NCI-H1105 treated with DMSO at 0.1 percent for 48 hours (cell line): ENCODE measurements around the gene SNRPA1.

Experiments used
- DNase-seq: peaks from one replicate; lab custom pipeline; 2025; lab: John Stamatoyannopoulos, UW

Gene SNRPA1

GRCh38 chr15:101318839-101319238 lies 23.8 kb upstream of the SNRPA1 start:
- no peak for DNase-seq

- no peak for DNase-seq
These were observed 23.2 kb upstream of the SNRPA1 start for GRCh38 chr15:101318147-101318819.

- DNase-seq, result no peak
These were observed 22.4 kb upstream of the SNRPA1 start for GRCh38 chr15:101317336-101317872.

- DNase-seq, result no peak
These were observed 21.5 kb upstream of the SNRPA1 start for GRCh38 chr15:101316529-101316928.

- no peak for DNase-seq
These were observed 20.7 kb upstream of the SNRPA1 start for GRCh38 chr15:101315736-101316135.

GRCh38 chr15:101314336-101315125 lies 19.5 kb upstream of the SNRPA1 start:
- DNase-seq, result no peak

GRCh38 chr15:101313041-101313761 lies 18.2 kb upstream of the SNRPA1 start:
- DNase-seq, result no peak

GRCh38 chr15:101310508-101310907 lies 15.5 kb upstream of the SNRPA1 start:
- no peak for DNase-seq

- DNase-seq, result no peak
These were observed 15.1 kb upstream of the SNRPA1 start for GRCh38 chr15:101310161-101310480.

- DNase-seq, result no peak
These were observed 14.6 kb upstream of the SNRPA1 start for GRCh38 chr15:101309436-101310160.

GRCh38 chr15:101308604-101309435 lies 13.8 kb upstream of the SNRPA1 start:
- DNase-seq, result no peak

GRCh38 chr15:101307897-101308603 lies 13.0 kb upstream of the SNRPA1 start:
- no peak for DNase-seq

- DNase-seq, result no peak
These were observed 12.2 kb upstream of the SNRPA1 start for GRCh38 chr15:101307048-101307896.

GRCh38 chr15:101306341-101307047 lies 11.4 kb upstream of the SNRPA1 start:
- DNase-seq, result no peak

- no peak for DNase-seq
These were observed 10.8 kb upstream of the SNRPA1 start for GRCh38 chr15:101305820-101306255.

GRCh38 chr15:101303408-101303807 lies 8.4 kb upstream of the SNRPA1 start:
- no peak for DNase-seq

- no peak for DNase-seq
These were observed 1.7 kb upstream of the SNRPA1 start for GRCh38 chr15:101296418-101297405.
